ENCODE results near the gene STOX2.

Gene STOX2

GRCh38 chr4:183861426-183861825, 43.7 kb upstream of the STOX2 start:
- no peak for TF ChIP-seq CTCF (conservative IDR thresholded peaks at IDR 0.05; ENCODE audit: low read length)
- H3K4me3 ChIP-seq (ENCODE audit: low read length): no peak overlapping the region
- no peak for DNase-seq (ENCODE audit: low read depth)

- TF ChIP-seq CTCF (conservative IDR thresholded peaks at IDR 0.05; ENCODE audit: low read length): no peak
- no peak overlapping the region for H3K4me3 ChIP-seq (ENCODE audit: low read length)
- DNase-seq (ENCODE audit: low read depth): no peak
Observed at GRCh38 chr4:183863155-183863825, 41.8 kb upstream of the STOX2 start.

- DNase-seq (ENCODE audit: low read depth): no peak
- no peak overlapping the region for H3K4me3 ChIP-seq (ENCODE audit: low read length)
- no peak for TF ChIP-seq CTCF (conservative IDR thresholded peaks at IDR 0.05; ENCODE audit: low read length)
Observed at GRCh38 chr4:183867247-183867646, 37.9 kb upstream of the STOX2 start.

- no peak for DNase-seq (ENCODE audit: low read depth)
- H3K4me3 ChIP-seq (ENCODE audit: low read length): no peak overlapping the region
- TF ChIP-seq CTCF (conservative IDR thresholded peaks at IDR 0.05; ENCODE audit: low read length): no peak
Observed at GRCh38 chr4:183870997-183871396, 34.1 kb upstream of the STOX2 start.

GRCh38 chr4:183871581-183871980, 33.5 kb upstream of the STOX2 start:
- no peak for DNase-seq (ENCODE audit: low read depth)
- TF ChIP-seq CTCF (conservative IDR thresholded peaks at IDR 0.05; ENCODE audit: low read length): no peak
- H3K4me3 ChIP-seq (ENCODE audit: low read length): no peak overlapping the region

- no peak for TF ChIP-seq CTCF (conservative IDR thresholded peaks at IDR 0.05; ENCODE audit: low read length)
- no peak for DNase-seq (ENCODE audit: low read depth)
- H3K4me3 ChIP-seq (ENCODE audit: low read length): no peak overlapping the region
Observed at GRCh38 chr4:183872531-183872930, 32.6 kb upstream of the STOX2 start.

- TF ChIP-seq CTCF (conservative IDR thresholded peaks at IDR 0.05; ENCODE audit: low read length): no peak
- DNase-seq (ENCODE audit: low read depth): no peak
Observed at GRCh38 chr4:183873409-183874185, 31.5 kb upstream of the STOX2 start.

More at GRCh38 chr4:183873409-183874185, 31.5 kb upstream of the STOX2 start:
- no peak overlapping the region for H3K4me3 ChIP-seq (ENCODE audit: low read length)

Measured in AG10803 (cell line).